ENCODE results near the gene TMEM266.
"Not testable (repeated sequence)": the region's sequence is repeated elsewhere in the genome, so short reads cannot be mapped to it uniquely, and the experiment has no call there.

Gene TMEM266

DNA sequence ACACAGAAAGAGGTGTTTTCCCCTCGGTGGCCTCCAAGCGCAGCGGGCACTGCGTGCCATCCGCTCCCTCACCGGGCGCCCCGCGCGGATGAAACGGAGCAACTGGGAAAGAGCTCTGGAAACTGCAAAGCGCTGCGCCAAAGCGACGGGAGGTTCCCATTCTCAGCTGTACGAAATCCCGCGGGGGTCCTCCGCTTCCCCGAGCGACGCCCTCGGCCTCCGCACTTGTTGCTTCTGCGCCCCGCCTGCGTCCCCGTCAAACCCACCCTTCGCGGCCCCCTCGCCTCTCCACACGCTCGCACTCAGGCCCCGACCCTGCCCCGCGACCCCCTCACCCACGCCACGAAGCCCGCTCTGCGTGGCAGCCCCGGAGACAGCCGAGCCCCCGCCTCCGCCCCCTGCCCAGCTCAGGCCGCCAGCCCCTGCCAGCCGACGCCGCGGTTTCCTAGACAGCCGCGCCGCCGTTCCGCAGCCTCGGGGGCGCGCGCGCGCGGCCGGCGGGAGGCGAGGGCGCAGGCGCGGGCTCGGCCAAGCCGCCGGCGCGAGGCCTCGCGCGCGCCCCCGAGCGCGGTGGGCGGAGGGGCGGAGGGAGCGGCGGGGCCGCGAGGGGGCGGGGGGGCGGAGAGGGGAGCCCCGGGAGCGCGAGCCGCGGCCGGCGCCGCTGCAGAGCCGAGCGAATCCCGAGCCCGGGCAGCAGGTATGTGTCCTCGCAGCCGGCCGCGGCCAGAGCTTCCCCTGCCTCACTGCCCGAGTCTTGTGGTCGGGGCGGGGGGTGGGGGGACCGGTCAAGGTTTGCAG lies at the start of gene TMEM266:
Gene TMEM266, plus strand, starts transcription at position 666 of the 798 bp plus-strand sequence. CDS start 74,279 bp downstream, outside the sequence.
- peak; percentile 23 for DNase-seq

GRCh38 chr15:76010613-76011012 lies 49.2 kb upstream of the TMEM266 start:
- no peak for DNase-seq

GRCh38 chr15:76011627-76012551 lies 47.9 kb upstream of the TMEM266 start, which contains the start of gene NRG4:
NRG4 (minus strand) TSS chr15:76012424; CDS start chr15:76011230, 1,194 bp downstream.
- no peak for DNase-seq

DNA sequence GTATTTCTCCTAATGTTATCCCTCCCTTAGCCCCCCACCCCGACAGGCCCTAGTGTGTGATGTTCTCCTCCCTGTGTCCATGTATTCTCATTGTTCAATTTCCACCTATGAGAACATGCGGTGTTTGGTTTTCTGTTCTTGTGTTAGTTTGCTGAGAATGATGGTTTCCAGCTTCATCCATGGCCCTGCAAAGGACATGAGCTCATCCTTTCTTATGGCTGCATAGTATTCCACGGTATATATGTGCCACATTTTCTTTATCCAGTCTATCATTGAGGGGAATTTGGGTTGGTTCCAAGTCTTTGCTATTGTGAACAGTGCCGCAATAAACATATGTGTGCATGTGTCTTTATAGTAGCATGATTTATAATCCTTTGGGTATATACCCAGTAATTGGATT lies 46.3 kb upstream of the TMEM266 start:
- not testable (repeated sequence) for DNase-seq

DNA sequence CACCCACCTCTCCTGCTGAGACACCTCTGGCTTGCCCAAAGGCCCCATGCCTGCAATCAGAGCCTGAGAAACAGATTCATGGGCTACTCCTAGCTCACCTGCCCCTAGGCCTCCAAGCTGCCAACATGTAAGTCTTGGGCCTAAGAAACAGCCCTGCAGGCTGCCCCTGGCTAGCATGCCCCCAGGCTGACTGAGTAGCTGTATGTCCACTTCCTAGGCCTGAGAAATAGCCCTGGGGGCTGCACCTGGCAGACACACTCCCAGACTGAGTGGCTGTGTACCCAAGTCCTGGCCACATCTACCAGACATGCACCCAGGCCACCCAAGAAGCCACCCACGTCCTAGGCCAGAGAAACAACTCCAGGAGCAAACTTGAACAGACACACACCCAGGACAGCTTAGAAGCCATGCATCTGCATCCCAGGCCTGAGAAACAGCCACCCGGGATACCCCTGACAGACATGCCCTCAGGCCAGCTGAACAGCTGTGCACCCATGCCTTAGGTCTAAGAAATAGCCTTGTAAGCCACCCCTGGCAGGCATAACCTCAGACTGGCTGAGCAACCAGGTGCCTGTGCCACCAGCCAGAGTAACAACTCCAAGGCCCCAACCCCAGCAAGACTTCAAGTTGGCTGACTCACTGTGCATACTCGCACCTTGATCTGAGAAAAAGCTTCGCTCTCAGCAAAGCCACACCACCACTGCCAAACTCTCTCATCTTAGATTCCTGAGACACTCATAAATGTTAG lies 35.6 kb upstream of the TMEM266 start:
- DNase-seq = no peak

- no peak for DNase-seq
These were observed 27.7 kb upstream of the TMEM266 start for GRCh38 chr15:76032046-76032445.

DNA sequence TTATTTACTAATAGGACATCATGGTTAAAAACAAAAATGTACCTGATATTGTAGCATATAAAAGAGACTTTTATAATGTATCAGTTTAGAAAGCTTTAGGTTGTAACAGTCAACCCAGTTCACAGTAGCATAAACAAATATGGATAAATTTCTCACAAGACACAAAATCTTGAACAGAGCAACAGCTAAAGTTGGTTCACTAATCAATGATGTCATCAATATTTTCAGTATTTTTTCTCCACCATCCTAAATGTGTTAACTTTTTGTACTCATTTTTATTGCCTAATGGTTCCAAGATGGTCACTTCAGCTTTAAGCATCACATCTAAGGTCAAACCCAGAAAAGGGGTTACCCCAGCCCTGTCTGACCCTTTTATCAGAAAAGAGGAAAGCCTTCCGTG lies 26.3 kb upstream of the TMEM266 start:
- DNase-seq = no peak

DNA sequence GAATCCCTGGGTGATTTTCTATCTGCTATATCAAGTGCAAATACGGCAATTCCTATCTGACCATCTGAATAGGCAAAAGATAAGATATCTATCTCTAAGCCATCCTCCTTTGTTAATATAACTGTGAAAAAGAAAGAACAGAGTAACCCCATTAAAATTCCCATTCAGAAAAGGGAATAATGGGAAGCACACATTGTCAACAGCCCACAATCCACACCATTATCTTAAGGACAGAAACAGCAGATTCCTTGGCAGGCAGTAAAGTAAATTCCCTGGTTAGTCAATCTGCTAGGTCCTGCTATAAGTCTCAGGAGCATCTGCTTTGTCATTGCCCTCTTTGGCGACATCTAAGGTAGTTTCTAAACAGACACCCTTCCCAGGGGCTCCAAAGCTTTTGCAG lies 25.7 kb upstream of the TMEM266 start:
- no peak for DNase-seq

- DNase-seq = no peak
These were observed 24.2 kb upstream of the TMEM266 start for GRCh38 chr15:76035593-76035992.

DNA sequence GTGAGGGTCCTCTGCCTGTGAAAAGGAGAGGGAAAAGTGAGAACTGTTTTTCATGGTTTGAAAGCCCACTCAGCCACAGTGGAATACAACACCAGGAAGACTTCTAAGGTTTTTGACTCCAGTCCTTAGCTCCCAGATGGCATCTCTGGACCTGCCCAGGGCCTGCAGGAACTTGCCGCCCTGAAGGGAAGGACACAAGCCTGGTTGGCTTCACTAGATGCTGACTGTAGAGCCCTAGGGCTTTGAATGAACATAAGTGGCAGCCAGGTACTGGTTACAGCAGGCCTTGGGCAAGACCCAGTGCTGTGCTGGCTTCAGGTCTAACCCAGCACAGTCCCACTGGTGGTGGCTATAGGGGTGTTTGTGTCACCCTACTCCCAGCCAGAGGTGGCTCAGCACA lies 21.3 kb upstream of the TMEM266 start:
- DNase-seq = no peak

DNA sequence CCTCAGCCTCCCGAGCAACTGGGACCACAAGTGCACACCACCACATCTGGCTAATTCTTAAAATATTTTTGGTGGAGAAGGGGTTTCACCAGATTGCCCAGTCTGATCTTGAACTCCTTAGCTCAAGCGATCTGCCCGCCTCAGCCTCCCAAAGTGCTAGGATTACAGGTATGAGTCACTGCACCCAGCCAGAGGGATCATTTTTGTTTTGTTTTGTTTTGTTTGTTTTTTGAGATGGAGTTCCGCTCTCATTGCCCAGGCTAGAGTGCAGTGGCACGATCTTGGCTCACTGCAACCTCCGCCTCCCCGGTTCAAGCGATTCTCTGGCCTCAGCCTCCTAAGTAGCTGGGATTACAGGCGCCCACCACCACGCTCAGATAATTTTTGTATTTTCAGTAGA lies 5.6 kb upstream of the TMEM266 start:
- not testable (repeated sequence) for DNase-seq

GRCh38 chr15:76056931-76057330 lies 2.9 kb upstream of the TMEM266 start:
- no peak for DNase-seq

- DNase-seq = peak; percentile 38
These were observed 2.3 kb upstream of the TMEM266 start for GRCh38 chr15:76057332-76058000.

- peak; percentile 16 for DNase-seq
These were observed 968 bp upstream of the TMEM266 start for GRCh38 chr15:76058714-76059319.

DNA sequence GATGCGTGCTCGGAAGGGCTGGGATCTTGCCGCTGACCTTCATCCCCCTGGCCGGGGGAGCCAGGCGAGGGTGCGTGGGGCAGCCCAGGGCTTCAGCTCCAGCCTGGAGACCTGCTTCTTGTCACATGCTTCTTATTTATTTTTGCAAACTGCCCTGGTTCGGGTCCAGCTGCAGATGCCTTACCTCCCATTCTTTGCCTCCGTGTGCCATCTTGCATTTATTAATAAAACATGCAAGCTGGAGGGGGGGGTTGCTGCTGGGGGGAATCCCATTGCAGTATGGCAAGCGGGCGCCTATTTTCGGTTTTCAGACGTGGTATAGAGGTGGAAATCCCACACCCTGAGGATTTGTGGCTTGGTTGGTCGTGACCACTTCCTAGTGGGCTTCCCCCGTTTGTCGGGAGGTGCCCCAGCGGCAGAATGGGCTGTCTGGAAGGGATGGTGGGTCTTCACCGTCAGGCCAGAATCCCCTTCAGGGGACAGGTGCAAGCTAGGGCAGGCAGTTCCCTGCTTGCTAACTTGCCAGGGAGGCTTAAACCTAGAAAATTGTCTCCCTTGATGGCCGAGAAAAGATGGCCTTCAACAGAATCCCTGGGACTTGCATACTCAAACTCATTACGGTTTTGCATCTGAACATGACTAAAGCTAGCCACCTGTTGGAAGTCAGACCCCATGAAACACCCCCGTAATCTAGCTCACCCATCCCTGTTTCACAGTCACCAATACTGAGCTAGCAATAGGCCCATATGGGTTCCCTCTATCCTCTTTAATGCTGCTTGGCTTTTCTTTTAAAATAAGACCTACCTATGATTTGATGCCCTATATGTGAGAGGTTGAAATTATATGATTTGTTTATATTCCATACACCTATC lies 569 bp downstream of the TMEM266 start:
- peak; percentile 14 for DNase-seq

GRCh38 chr15:76061700-76062099 lies 1.9 kb downstream of the TMEM266 start:
- DNase-seq = no peak

DNA sequence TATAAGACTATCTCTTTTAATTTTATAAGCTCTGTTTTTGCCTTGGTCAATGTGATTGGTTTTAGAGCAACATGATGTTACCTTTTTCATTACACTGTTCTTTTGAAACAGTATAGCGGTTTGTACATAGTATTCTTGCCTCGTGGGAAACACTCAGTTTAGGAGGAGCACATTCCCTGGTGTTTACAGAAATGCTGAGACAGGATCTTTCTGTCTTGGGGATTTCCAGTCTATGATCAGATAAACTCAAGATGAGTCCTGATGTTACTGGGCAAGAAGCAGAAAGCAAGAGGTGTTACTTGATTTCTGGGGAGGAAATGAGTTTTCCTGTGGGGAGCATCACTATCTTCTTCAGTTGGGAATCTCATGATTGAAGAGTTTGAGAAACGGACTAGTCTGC lies 2.5 kb downstream of the TMEM266 start:
- DNase-seq = no peak

GRCh38 chr15:76064375-76064774 lies 4.6 kb downstream of the TMEM266 start:
- DNase-seq = no peak

DNA sequence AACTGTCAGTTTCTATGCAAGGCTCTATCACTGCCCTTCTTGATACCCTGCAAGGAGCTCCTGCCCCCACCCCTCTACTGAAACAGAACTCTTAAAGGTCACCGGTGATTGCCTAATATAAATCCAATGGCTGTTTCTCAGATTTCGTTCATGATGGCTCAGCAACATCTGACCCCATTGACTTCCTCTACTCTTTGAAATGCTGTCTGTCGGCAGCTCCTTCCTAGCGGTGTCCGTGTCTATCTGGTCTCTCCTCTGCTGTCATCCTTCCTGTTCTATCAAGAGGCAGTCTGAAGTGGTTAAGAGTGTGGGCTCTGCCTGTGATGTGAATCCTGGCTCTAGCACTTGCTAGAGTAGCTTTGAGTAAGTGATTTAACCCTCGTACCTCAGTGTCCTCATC lies 5.5 kb downstream of the TMEM266 start:
- DNase-seq = no peak

DNA sequence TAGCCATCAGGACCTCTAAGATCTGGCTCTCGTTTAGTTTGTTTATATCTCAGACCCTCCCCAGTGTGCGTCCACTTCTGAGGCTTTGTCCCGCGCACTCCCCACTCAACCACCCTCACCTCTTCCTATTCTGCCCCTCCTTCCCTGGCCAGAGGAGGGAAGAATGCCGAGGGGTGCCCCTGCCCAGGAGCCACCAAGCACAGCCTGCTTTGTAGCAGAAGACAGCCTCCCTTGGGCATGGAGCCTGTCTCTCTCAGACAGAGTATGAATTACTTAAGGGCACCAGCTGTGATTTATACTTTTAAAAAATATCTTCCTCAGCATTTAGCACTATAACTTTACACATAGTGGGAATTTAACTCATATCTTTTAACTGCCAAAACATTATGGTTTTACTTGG lies 6.0 kb downstream of the TMEM266 start:
- no peak for DNase-seq

DNA sequence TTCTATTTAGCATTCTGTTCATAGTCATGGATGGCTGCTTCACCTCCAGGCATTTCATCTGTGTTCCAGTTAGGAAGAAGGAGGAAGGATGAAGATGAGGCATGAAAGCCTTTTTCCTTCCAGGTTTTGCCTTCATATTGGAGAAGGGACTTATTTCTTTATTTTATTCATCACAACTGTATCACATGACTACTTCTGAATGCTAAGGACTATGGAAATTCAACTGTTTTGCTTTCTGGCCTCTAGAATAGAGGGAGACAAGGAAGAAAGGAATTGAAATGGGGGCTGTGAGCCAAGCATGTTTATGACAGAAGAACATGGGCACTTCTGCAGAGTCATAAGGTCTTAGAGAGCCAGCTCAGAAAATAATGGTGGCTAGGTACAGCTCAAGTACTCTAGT lies 10.4 kb downstream of the TMEM266 start:
- no peak for DNase-seq
